RWPE2 (cell line): Measurements from ENCODE around the gene C20orf202.

Source experiments
- ATAC-seq: fragments of 200-7000 bp; cut with Tn5 transposase; 3 replicates; pipeline ENCODE4 v1.9.1; 2021; ENCODE audit warnings: low read depth
- DNase-seq: peaks from one replicate; pipeline ENCODE4 v3.0.0-alpha.2; 2020; ENCODE audit warnings: low spot score
- H3K27ac ChIP-seq: fragments of 450-650 bp; 2 replicates; pipeline ENCODE4 v1.5.1; 2017; ENCODE audit warnings: mild to moderate bottlenecking; ENCODE audit not compliant: poor library complexity, severe bottlenecking
- H3K27me3 ChIP-seq: fragments of 250-450 bp; sonication (Bioruptor Pico); 2 replicates; pipeline ENCODE4 v1.5.1; 2021; ENCODE audit warnings: mild to moderate bottlenecking, moderate library complexity; ENCODE audit not compliant: insufficient read depth, poor library complexity, severe bottlenecking
- H3K36me3 ChIP-seq: fragments of 250-450 bp; sonication (Bioruptor Pico); 2 replicates; pipeline ENCODE4 v1.5.1; 2020; ENCODE audit warnings: low read depth, mild to moderate bottlenecking, moderate library complexity
- H3K4me1 ChIP-seq: fragments of 250-450 bp; sonication (Bioruptor Pico); 2 replicates; pipeline ENCODE4 v1.5.1; 2021; ENCODE audit warnings: mild to moderate bottlenecking, moderate library complexity; ENCODE audit not compliant: insufficient read depth, poor library complexity, severe bottlenecking
- H3K4me3 ChIP-seq: fragments of 250-450 bp; sonication (Bioruptor Pico); 2 replicates; pipeline ENCODE4 v1.5.1; 2021; ENCODE audit warnings: mild to moderate bottlenecking, moderate library complexity; ENCODE audit not compliant: severe bottlenecking
- H3K9me3 ChIP-seq: fragments of 250-450 bp; sonication (Bioruptor Pico); 2 replicates; pipeline ENCODE4 v1.5.1; 2021; ENCODE audit warnings: mild to moderate bottlenecking, moderate library complexity; ENCODE audit not compliant: severe bottlenecking
- CTCF ChIP-seq: fragments of 450-650 bp; IDR thresholded peaks from one replicate; pipeline ENCODE4 v1.5.1; 2017; ENCODE audit warnings: mild to moderate bottlenecking, moderate library complexity; ENCODE audit not compliant: poor library complexity, severe bottlenecking

C20orf202 gene

GRCh38 chr20:1190847-1191246 lies 12.4 kb upstream of the C20orf202 start:
- Histone ChIP-seq H3K4me1 (no peaks in the 10 kb centered on the region), H3K27ac (no peak overlapping the region), H3K9me3 (no peaks in the 10 kb centered on the region), H3K4me3 (no peak overlapping the region), H3K36me3 (no peaks in the 10 kb centered on the region), H3K27me3 (peaks cover 12% of the 10 kb centered on the region)
- DNase-seq, result no peak
- TF ChIP-seq CTCF, result no peak
- ATAC-seq, result no peak

- H3K4me3 ChIP-seq, result no peak overlapping the region
- no peak for DNase-seq
Observed at GRCh38 chr20:1191299-1191698, 12.0 kb upstream of the C20orf202 start.

GRCh38 chr20:1195226-1195625 lies 8.0 kb upstream of the C20orf202 start:
- no peak for ATAC-seq
- TF ChIP-seq CTCF, result no peak
- no peaks in the 10 kb centered on the region for H3K27me3 ChIP-seq

More at GRCh38 chr20:1191299-1191698, 12.0 kb upstream of the C20orf202 start:
- Histone ChIP-seq H3K27ac (no peak overlapping the region), H3K36me3 (no peaks in the 10 kb centered on the region), H3K9me3 (no peaks in the 10 kb centered on the region), H3K27me3 (peaks cover 8% of the 10 kb centered on the region), H3K4me1 (no peaks in the 10 kb centered on the region)
- ATAC-seq, result no peak
- no peak for TF ChIP-seq CTCF

GRCh38 chr20:1196634-1197033 lies 6.6 kb upstream of the C20orf202 start:
- H3K4me1 ChIP-seq, result no peaks in the 10 kb centered on the region
- no peak for TF ChIP-seq CTCF
- ATAC-seq (no peak), DNase-seq (no peak)
- H3K36me3 ChIP-seq, result no peaks in the 10 kb centered on the region
- H3K27me3 ChIP-seq, result no peaks in the 10 kb centered on the region
- H3K9me3 ChIP-seq, result no peaks in the 10 kb centered on the region
- no peak overlapping the region for H3K27ac ChIP-seq
- H3K4me3 ChIP-seq, result no peak overlapping the region

More at GRCh38 chr20:1195226-1195625, 8.0 kb upstream of the C20orf202 start:
- H3K4me3 ChIP-seq, result no peak overlapping the region
- no peaks in the 10 kb centered on the region for H3K9me3 ChIP-seq
- no peaks in the 10 kb centered on the region for H3K36me3 ChIP-seq
- no peak for DNase-seq
- H3K4me1 ChIP-seq, result no peaks in the 10 kb centered on the region
- H3K27ac ChIP-seq, result no peak overlapping the region

GRCh38 chr20:1197801-1198200 lies 5.5 kb upstream of the C20orf202 start:
- Histone ChIP-seq H3K27ac (no peak overlapping the region), H3K36me3 (no peaks in the 10 kb centered on the region), H3K9me3 (no peaks in the 10 kb centered on the region), H3K4me1 (no peaks in the 10 kb centered on the region), H3K27me3 (no peaks in the 10 kb centered on the region), H3K4me3 (no peak overlapping the region)
- no peak for TF ChIP-seq CTCF
- ATAC-seq (no peak), DNase-seq (no peak)
